IPS DF 6.9 (cell line): Measurements from ENCODE around the gene SORCS2.

Experiments used
- DNase-seq: peaks from one replicate; pipeline ENCODE4 v3.0.0-alpha.2; 2013; ENCODE audit warnings: low read depth, low spot score
- H3K27ac ChIP-seq: one replicate; pipeline ENCODE4 v1.5.1; 2013; ENCODE audit warnings: low read length, control low read depth
- H3K27me3 ChIP-seq: 2 replicates; pipeline ENCODE4 v1.6.1; 2013; ENCODE audit warnings: mild to moderate bottlenecking, low read length; ENCODE audit not compliant: control insufficient read depth, insufficient read depth
- H3K36me3 ChIP-seq: 2 replicates; pipeline ENCODE4 v1.6.1; 2013; ENCODE audit warnings: low read length; ENCODE audit not compliant: control insufficient read depth, insufficient read depth
- H3K4me1 ChIP-seq: 2 replicates; pipeline ENCODE4 v1.6.1; 2013; ENCODE audit warnings: low read length; ENCODE audit not compliant: control insufficient read depth, insufficient read depth
- H3K4me3 ChIP-seq: 2 replicates; pipeline ENCODE4 v1.5.1; 2013; ENCODE audit warnings: mild to moderate bottlenecking, low read length
- H3K9me3 ChIP-seq: 2 replicates; pipeline ENCODE4 v1.6.1; 2013; ENCODE audit warnings: low read length, inconsistent platforms; ENCODE audit not compliant: control insufficient read depth, insufficient read depth
- WGBS: extraction: QIAGEN DNeasy Blood & Tissue Kit; methylation state at CpG from one replicate; pipeline ENCODE4 v1.1.7; 2013; ENCODE audit warnings: mixed read lengths, missing lambda C conversion rate; ENCODE audit not compliant: insufficient read length, insufficient coverage; 5-methylcytosine and 5-hydroxymethylcytosine counted together

The SORCS2 gene

DNA sequence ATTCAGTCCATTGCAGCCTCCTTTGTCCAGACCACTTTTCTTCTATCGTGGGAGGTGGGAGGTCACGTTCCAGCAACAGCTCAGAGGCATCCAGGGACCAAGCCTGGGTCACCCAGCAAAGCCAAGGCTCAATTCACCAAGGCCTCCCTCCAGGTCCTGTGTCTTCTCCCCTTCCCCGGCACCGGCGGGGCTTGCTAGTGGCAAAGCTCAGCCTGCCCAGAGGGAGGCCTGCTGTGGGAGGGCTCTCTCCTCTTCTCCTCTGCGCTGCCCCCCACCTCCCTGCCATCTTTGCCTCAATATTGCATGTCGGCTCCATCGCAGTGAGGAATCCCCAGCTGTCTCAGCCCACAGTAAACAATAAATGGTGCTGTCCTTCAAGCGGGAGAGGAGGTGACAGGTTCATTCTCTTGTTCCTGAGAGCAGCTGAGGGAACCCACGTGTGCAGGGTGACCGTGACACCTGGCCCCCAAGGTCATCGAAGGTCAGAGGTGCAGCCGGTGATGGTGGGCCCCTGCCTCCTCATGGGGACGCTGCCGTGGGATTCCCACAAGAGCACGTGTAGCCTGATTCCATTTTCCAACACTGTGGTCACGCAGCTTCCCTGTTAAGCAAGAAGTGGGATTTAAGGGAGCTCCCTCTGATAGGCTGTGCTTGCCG is 353.9 kb downstream of the SORCS2 start:
- Histone ChIP-seq H3K9me3 (no peaks in the 10 kb centered on the region), H3K36me3 (no peaks in the 10 kb centered on the region), H3K27me3 (no peaks in the 10 kb centered on the region), H3K4me1 (no peaks in the 10 kb centered on the region), H3K4me3 (no peak overlapping the region), H3K27ac (no peak overlapping the region)
- no peak for DNase-seq
- no CpG with 5 or more reads among the region's 18 CpGs for WGBS

DNA sequence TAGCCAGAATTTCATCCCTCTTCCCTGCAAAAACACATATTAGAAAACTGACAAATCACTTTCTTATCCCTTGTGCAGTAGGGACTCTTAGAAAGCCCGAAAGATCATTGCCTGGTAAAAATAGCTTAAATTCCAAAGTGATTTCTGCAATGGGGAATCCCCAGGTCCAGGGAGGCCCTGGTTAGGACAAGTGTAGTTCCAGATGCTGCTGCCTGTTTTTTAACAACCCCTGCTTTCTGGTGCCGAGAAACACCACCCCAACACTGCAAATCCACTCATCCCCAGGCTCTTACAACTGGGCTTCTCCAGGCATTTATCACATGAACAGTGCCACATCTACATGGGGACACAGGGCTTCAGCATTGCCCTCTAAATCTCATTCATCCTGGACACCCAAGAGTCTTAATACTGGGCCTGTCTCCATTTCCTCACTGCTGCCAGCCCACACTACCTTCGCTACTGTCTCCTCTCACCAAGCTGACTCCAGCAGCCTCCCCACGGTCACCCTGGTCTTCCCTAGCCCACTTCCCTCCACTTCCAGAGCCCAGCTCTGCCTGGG is 354.6 kb downstream of the SORCS2 start:
- no peaks in the 10 kb centered on the region for H3K36me3 ChIP-seq
- DNase-seq, result no peak
- H3K27ac ChIP-seq, result no peak overlapping the region
- H3K9me3 ChIP-seq, result no peaks in the 10 kb centered on the region
- no peaks in the 10 kb centered on the region for H3K4me1 ChIP-seq
- H3K4me3 ChIP-seq, result no peak overlapping the region
- no CpG with 5 or more reads among the region's 4 CpGs for WGBS
- H3K27me3 ChIP-seq, result no peaks in the 10 kb centered on the region

DNA sequence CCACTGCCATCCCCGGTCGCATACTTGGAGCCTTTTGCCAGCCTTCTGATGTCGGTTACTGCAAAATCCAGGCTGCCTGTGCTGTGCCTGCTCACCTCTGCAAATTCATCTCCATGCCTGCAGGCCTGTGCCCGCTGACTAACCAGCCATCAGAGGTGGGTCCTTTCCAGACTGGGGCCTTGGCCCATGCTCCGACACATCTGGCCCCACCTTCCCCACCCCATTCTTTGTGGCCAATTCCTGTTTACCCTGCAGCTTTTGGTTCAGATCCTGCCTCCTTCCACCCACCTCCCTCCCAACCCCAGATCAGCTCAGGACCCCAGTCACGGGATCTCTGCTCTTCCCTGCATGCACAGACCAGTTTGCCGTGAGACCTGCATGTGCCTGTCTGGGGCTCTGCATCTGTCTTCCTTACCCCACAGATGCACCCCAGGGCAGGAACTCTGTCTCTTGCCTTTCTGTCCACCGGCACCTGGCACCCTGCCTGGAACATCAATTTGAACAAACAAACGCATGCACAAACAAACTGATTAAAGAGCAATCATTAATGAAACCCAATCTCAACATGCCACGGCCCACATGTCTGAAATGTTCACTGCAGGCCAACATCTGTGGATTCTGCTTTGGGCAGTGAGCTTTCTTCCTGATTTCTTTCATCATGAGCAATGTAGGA is 355.2 kb downstream of the SORCS2 start:
- Histone ChIP-seq H3K27ac (no peak overlapping the region), H3K36me3 (no peaks in the 10 kb centered on the region), H3K27me3 (no peaks in the 10 kb centered on the region), H3K9me3 (no peaks in the 10 kb centered on the region), H3K4me3 (no peak overlapping the region), H3K4me1 (no peaks in the 10 kb centered on the region)
- DNase-seq, result no peak
- WGBS, result no CpG with 5 or more reads among the region's 10 CpGs

DNA sequence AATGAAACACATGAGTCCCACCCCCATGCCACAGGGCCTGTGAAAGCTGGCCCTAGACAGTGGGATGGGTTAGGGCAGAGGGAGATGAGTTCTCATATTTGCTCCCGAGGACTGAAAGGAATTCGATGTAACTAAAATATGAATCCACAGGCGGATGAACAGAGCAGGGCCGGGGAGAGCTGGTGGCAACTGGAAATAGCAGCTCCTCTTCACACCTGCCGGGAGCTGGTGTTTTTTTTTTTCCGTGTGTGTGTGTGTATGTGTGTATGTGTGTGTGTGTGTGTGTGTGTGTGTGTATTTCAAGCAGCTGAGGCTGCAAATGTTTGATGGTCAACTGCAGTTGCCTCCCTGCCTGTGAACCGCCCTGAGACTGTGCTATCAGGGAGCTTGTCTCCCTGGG is 357.5 kb downstream of the SORCS2 start:
- no peak for DNase-seq
- peaks cover 2% of the 10 kb centered on the region for H3K9me3 ChIP-seq

DNA sequence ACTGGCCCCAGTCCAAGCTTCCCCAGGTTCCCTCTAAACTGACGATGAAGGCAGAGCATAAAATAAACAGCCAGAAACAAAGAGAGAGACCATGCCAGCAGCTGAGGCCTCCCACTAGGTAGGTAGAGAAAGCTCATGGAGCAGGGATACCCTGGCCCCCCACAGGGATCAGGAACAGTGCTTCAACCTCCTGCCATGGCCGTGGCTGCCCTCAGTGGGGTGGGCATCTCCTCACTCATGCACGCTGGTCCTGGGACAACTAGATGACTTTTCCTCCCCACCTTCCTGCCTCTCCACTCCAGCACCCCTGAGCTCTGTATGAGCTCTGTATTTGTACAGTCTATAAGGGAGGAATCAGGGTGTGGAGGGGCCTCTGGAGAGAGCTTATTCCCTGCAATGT is 360.1 kb downstream of the SORCS2 start:
- no peak overlapping the region for H3K27ac ChIP-seq
- WGBS, result no CpG with 5 or more reads among the region's 3 CpGs
- DNase-seq, result no peak
- H3K9me3 ChIP-seq, result peaks cover 2% of the 10 kb centered on the region
- no peaks in the 10 kb centered on the region for H3K36me3 ChIP-seq
- H3K4me1 ChIP-seq, result no peaks in the 10 kb centered on the region
- H3K4me3 ChIP-seq, result no peak overlapping the region
- no peaks in the 10 kb centered on the region for H3K27me3 ChIP-seq

More for the DNA sequence above, 357.5 kb downstream of the SORCS2 start:
- Histone ChIP-seq H3K4me1 (no peaks in the 10 kb centered on the region), H3K27ac (no peak overlapping the region), H3K27me3 (no peaks in the 10 kb centered on the region), H3K4me3 (no peak overlapping the region), H3K36me3 (no peaks in the 10 kb centered on the region)
- WGBS, result no CpG with 5 or more reads among the region's 7 CpGs

DNA sequence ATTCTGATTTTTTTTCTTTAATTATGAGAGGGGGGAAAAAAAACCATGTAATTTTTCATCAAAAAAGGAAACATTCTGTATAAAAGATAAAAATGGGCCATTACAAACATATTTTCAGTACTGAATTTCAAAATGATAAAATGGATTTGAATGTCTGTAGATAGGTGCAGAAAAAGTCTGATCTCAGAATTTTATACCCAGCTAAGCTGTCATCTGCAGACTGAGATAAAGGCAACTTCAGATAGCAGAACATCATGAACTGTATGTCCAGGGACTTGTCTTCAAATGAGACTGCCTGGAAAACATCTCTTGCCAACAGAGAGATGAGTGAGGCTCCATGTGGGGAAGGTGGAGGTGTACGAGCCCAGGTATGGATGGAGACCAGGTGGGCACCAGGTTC is 360.9 kb downstream of the SORCS2 start:
- no CpG with 5 or more reads among the region's 1 CpG for WGBS
- H3K36me3 ChIP-seq, result no peaks in the 10 kb centered on the region
- peaks cover 2% of the 10 kb centered on the region for H3K9me3 ChIP-seq
- no peaks in the 10 kb centered on the region for H3K27me3 ChIP-seq
- H3K27ac ChIP-seq, result no peak overlapping the region
- no peak overlapping the region for H3K4me3 ChIP-seq
- no peaks in the 10 kb centered on the region for H3K4me1 ChIP-seq
- no peak for DNase-seq

DNA sequence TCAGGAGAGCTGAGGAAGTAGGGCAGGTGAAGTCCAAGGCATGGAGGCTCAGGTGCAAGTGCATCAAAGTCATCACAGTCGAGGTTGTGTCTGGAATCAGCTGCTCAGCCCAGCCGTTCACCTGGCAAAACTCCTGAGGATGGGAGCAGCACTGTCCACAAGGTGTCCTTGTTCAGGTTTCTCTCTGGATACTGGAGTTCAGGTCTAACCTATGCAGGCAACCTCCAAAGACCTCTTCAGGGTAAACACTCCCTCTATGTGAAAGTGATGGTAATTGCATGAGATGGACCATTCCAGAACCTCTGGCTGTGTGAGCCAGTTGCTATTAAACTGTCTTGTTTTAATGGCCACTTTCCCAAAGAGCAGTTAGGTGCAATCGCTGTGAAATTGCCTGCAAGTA is 362.6 kb downstream of the SORCS2 start:
- H3K9me3 ChIP-seq, result peaks cover 2% of the 10 kb centered on the region
- H3K36me3 ChIP-seq, result no peaks in the 10 kb centered on the region
- no peak overlapping the region for H3K4me3 ChIP-seq
- no peaks in the 10 kb centered on the region for H3K27me3 ChIP-seq
- DNase-seq, result no peak
- no CpG with 5 or more reads among the region's 3 CpGs for WGBS
- H3K4me1 ChIP-seq, result no peaks in the 10 kb centered on the region
- no peak overlapping the region for H3K27ac ChIP-seq

DNA sequence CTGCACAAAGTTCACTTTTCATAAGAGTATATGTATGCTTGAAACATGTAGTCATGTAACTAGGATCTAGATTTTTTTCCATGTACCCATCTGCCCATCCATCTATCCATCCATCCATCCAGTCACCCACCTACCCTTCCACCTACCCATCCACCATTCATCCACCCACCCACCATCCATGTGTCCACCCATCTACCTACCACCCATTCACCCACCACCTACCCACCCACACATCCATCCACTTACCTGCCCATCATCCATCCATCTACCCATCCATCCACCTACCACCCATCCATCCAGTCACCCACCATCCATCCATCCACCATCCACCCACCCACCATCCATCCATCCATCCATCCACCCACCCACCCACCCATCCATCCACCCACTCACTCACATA is 364.2 kb downstream of the SORCS2 start:
- H3K9me3 ChIP-seq, result peaks cover 2% of the 10 kb centered on the region
- H3K27ac ChIP-seq, result no peak overlapping the region
- H3K27me3 ChIP-seq, result no peaks in the 10 kb centered on the region
- H3K4me1 ChIP-seq, result no peaks in the 10 kb centered on the region
- no peak overlapping the region for H3K4me3 ChIP-seq
- H3K36me3 ChIP-seq, result no peaks in the 10 kb centered on the region
- no peak for DNase-seq

DNA sequence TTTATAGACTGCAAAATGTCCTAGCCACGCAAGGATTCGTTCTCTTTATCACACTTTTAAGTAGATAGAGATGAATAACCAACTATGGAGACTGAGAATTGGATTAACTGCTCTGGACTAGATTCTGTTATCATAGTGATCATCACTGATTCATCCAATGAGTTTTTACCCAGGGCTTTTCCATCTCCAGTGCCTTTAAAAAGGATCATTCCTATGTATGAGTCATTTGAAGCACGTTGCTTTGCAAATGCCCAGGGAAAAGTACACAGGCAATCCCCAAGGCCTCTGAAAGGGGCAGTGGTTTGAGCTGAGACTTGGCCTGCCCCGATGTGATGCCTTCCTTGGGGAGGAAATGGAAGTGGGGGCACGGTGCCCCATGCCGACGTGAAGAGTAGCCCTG is 365.1 kb downstream of the SORCS2 start:
- H3K4me1 ChIP-seq, result no peaks in the 10 kb centered on the region
- no peak overlapping the region for H3K4me3 ChIP-seq
- no peaks in the 10 kb centered on the region for H3K27me3 ChIP-seq
- H3K36me3 ChIP-seq, result no peaks in the 10 kb centered on the region
- no peak for DNase-seq
- no CpG with 5 or more reads among the region's 7 CpGs for WGBS
- H3K9me3 ChIP-seq, result peaks cover 2% of the 10 kb centered on the region
- H3K27ac ChIP-seq, result no peak overlapping the region

DNA sequence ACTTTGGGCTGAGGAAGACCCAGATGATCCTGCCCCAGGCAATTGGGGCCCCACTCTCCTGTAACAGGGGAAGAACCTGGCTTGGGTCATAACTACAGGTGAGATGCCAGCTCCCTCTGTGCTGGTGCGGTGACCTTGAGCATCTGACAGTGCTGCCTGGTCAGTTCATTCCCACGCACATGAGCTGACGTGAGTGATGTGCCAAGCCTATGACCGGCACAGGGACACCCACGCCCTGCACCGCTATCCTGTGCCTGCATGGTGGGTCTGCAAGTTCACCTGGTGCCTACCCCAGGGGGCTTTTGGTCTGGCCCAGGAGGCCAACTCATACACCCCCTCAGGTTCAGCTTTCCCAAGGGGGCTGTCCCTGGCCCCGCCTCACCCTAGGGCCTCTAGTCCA is 366.1 kb downstream of the SORCS2 start:
- H3K27ac ChIP-seq, result no peak overlapping the region
- no peaks in the 10 kb centered on the region for H3K27me3 ChIP-seq
- no peaks in the 10 kb centered on the region for H3K4me1 ChIP-seq
- H3K36me3 ChIP-seq, result no peaks in the 10 kb centered on the region
- no peaks in the 10 kb centered on the region; the same call in 1 of the 2 replicates for H3K9me3 ChIP-seq
- H3K4me3 ChIP-seq, result no peak overlapping the region
- no peak for DNase-seq
- WGBS, result no CpG with 5 or more reads among the region's 7 CpGs

DNA sequence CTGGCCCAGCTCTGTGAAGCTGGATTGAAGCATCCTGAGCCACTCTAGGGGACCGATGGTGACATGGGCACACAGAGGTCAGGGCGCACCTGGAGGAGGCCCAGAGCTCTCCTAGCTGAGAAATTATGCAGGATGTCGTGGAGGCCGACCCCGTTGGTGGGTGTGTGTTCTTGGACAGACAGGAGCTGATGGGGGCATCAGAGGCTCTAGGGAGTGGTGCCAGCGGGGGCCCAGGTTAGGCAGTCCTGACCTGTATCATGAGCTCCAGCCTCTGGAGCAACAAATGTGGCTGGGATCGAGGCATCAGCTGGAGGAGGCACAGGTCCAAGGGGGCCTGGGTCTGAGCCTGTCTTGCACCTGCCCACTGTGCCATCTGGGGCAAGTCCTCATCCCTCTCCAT is 367.0 kb downstream of the SORCS2 start:
- no peak overlapping the region for H3K27ac ChIP-seq

More for the DNA sequence above, 367.0 kb downstream of the SORCS2 start:
- Histone ChIP-seq H3K4me3 (no peak overlapping the region), H3K4me1 (no peaks in the 10 kb centered on the region), H3K27me3 (no peaks in the 10 kb centered on the region), H3K36me3 (no peaks in the 10 kb centered on the region), H3K9me3 (no peaks in the 10 kb centered on the region)
- WGBS, result no CpG with 5 or more reads among the region's 7 CpGs
- DNase-seq, result no peak
